Putamen (tissue), 1 donor: Measurements from ENCODE around the gene NOP53.
A peak's percentile ranks its signal among the peaks of the same experiment; 100 is the strongest.
"Not testable (repeated sequence)": the region's sequence is repeated elsewhere in the genome, so short reads cannot be mapped to it uniquely, and the experiment has no call there.

ENCODE experiments used
- DNase-seq: peaks from one replicate; pipeline ENCODE4 v3.0.0-alpha.2; 2016; ENCODE audit warnings: low spot score

NOP53 gene

DNA sequence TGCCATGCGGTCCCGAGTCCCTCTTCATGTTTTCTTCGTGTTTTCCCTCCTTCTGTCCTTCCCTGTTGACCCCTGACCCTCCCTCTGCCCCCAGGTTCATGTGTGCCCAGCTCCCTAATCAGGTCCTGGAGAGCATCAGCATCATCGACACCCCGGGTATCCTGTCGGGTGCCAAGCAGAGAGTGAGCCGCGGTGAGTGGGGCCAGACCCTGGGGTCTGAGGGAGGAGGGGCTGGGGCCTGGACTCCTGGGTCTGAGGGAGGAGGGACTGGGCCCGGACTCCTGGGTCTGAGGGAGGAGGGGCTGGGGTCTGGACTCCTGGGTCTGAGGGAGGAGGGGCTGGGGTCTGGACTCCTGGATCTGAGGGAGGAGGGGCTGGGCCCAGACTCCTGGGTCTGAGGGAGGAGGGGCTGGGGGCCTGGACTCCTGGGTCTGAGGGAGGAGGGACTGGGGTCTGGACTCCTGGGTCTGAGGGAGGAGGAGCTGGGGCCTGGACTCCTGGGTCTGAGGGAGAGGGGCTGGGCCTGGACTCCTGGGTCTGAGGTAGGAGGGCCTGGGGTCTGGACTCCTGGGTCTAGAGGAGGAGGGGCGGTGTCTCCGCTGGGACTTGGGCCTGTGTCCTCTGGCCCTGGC is 26.8 kb upstream of the NOP53 start:
- not testable (repeated sequence) for DNase-seq

DNA sequence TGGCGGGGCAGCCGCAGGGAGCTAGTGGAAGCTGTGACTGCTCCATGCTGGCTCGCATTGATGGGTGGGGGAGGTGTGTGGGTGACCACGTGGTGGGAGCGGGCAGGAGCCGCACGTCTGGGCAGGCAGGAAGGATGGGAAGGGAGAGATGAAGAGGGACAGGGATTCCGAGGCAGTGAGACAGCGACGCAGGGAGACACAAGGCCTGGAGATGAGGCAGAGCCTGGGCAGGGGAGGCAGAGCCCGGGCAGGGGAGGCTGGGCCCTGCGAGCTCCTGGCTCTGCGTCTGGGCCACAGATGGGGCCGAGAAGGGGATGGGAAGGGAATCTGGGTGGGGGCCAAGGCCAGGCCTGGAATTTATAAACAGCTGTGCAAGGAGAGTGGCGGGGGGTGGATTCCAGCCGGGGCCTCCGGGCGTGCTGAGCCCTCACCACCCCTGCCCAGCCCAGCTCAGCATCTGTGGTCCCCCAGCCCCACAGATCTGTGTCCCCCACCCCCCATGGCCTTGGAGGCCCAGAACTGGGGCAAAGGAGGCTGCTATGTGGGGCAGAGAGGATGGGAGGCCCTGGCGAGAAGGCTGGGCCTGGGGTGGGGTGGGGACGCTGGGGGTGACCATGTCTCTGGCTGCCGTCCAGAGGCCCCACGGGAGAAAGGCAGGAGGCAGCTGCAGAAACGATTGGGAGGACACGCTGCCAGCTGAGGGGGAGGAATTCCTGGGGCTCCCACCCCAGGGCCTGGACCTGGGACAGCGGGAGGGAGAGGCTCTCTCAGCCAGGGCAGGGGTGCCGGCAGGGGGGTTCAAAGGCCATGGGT is 26.1 kb upstream of the NOP53 start:
- peak; percentile 42 for DNase-seq

GRCh38 chr19:47720669-47721422 is 24.5 kb upstream of the NOP53 start:
- no peak for DNase-seq

GRCh38 chr19:47723581-47723940 is 21.8 kb upstream of the NOP53 start:
- DNase-seq: no peak

- no peak for DNase-seq
These were observed 19.5 kb upstream of the NOP53 start for GRCh38 chr19:47725759-47726401.

GRCh38 chr19:47726467-47726866 is 18.9 kb upstream of the NOP53 start:
- DNase-seq: no peak

DNA sequence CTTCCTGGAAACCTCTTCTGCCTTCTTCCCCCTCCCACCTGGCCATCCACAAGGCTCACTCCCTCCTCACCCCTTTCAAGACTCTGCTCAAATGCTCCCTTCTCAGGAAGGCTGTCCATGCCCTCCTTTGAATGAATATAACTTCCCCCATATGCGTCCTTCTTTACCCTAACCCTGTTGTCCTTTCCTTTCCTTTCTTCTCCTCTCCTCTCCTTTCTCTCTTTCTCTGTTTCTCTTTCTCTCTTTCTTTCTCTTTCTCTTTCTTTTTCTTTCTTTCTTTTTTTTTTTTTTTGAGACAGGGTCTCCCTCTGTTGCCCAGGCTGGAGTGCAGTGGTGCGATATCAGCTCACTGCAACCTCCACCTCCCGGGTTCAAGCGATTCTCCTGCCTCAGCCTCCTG is 17.1 kb upstream of the NOP53 start:
- DNase-seq: not testable (repeated sequence)

DNA sequence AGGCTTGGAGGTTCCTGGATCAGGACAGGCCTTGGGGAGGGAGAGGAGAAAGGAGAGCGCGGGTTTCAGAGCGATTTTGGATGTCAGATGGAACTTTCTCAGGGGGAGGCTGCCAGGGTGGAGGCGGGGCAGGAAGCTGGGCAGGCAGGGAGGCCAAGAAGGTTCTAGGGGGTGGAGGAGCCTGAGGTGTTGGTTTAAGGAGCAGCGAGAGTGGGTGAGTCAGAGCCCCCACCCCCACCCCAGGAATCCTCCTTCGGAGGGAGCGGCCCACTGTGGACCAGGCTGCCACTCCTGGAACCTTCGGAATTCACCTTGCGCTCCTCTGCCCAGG is 15.9 kb upstream of the NOP53 start:
- DNase-seq: no peak

DNA sequence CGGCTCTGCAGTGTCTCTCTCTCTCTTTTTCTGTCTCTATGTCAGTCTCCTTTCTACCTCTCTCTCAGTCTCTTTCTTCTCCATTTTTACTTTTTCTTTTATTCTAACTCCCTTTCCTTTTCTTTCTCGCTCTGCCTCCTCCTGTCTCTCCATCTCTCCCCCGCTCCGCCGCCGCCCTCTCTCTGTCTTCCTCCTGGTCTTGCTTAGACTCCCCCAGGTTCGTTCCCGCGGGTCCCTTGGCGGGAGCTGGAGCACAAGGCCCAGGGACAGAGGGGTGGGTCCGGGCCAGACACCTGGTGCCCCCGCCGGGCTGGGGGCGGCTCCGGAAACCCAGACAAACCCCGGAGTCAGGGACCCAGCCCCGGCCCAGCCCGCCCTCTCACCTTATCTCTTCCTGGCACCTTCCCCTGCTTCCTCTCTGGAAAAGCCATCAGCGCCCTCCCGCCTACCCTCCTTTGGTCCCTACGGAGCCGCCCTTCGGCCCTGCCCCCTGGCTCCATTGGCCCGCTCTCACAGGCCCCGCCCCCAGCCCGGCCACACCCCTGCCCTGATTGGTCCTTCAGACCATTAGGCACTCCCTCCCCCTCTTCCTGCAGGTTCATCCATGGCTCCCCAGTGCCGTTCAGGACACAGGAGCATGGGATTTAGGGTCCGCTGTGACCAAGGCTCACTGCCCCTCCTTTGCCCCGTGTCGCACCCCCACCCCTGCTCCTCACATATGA is 15.4 kb upstream of the NOP53 start:
- no peak for DNase-seq

DNA sequence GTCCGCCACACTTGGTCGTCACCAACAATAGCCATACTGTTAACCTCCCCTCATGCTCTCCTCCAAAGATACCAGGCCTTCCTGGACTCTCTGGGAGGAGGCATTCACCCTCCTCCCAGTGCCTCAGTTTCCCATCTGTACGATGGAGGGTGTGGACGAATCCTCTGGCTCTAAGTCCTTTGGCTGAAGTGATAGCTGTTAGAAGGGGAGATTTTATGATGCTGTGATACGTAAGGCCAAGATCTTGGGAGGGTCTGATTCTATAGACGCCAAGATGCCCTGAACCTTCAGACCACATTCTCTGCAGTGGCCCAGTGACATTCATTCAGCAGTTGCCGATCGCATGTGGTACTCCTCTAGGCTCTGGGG is 14.8 kb upstream of the NOP53 start:
- DNase-seq: no peak

DNA sequence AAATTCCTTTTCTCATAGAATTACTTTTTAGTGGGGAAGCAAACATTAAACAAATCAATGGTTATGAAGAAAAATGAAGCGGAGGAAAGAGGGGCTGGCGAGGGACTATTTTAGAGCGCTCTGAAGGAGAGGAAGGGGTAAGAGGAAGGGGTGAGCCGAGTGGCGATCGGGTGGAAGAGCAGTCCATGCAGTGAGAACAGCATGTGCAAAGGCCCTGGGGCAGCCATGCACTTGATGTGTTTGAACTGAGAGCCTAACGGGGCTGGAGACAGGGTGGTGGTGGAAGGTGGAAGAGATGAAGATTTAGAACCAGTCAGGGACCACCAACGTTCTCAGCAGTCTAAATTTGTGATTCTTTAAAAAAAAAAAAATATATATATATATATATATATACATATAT is 14.4 kb upstream of the NOP53 start:
- no peak for DNase-seq

DNA sequence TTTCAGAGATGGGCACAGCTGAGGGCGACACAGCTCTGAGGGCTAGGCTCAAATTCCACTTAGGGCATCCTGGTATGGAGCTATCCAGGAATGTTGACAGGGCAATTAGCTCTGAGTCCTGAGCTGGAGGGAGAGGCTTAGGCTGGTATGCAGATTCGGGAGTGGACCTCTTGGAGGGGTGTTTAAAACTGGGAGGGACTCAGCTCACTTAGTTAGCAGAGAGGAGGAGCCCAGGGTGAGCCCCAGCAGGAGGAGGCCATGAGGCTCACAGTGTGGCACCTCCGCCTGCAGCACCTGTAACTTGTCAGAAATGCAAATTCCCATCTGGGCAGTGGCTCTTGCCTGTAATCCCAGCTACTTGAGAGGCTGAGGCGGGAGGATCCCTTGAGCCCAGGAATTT is 10.2 kb upstream of the NOP53 start:
- DNase-seq: no peak

DNA sequence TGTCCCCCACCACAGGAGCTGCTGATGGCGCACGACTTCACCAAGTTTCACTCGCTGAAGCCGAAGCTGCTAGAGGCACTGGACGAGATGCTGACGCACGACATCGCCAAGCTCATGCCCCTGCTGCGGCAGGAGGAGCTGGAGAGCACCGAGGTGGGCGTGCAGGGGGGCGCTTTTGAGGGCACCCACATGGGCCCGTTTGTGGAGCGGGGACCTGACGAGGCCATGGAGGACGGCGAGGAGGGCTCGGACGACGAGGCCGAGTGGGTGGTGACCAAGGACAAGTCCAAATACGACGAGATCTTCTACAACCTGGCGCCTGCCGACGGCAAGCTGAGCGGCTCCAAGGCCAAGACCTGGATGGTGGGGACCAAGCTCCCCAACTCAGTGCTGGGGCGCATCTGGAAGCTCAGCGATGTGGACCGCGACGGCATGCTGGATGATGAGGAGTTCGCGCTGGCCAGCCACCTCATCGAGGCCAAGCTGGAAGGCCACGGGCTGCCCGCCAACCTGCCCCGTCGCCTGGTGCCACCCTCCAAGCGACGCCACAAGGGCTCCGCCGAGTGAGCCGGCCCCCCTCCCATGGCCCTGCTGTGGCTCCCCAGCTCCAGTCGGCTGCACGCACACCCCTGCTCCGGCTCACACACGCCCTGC is 4.4 kb upstream of the NOP53 start:
- DNase-seq: no peak

DNA sequence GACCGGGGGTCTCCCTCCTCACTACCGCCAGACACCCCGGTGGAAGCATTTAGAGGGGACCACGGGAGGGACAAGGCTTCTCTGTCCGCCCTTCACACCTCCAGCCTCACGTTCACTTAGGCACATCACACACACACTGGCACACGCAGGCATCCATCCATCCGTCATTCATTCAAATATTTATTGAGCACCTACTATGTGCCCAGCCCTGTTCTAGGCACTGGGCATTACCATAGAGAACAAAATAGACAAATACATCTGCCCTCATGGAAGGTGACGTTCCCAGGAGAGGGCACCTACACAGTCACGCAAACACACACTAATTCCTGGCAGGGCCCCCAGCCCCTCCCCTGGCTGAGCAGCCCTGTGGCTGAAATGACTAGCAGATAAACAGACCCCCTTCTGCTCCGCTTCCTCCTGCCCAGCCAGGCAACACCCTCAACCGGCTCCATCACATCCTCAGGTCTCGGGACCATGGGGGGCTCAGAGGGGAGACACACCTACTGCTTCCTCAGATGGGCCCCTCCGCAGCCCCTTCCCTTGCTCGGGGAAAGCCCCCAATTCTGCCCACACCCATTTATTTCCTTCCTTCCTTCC is 3.7 kb upstream of the NOP53 start:
- no peak for DNase-seq

DNA sequence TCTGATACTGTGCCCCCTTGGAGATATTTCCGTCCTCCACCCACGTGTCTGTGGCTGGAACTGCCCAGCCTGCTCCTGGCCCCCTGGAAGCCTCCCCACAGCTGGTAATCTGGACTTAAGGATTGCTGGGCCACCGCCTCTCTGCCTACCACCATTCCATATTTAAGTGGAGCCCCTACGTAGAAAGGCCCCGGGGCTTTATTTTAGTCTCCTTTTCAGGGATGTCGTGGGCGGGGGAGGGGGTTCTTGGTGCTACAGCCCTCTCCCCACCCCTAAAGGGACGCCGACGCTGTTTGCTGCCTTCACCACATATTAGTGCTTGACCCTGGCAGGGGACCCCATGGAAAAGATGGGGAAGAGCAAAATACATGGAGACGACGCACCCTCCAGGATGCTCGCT is 2.7 kb upstream of the NOP53 start:
- no peak for DNase-seq

- not testable (repeated sequence) for DNase-seq
These were observed 783 bp downstream of the NOP53 start for GRCh38 chr19:47746129-47746528.

GRCh38 chr19:47749326-47749725 is 4.0 kb downstream of the NOP53 start:
- DNase-seq: no peak

DNA sequence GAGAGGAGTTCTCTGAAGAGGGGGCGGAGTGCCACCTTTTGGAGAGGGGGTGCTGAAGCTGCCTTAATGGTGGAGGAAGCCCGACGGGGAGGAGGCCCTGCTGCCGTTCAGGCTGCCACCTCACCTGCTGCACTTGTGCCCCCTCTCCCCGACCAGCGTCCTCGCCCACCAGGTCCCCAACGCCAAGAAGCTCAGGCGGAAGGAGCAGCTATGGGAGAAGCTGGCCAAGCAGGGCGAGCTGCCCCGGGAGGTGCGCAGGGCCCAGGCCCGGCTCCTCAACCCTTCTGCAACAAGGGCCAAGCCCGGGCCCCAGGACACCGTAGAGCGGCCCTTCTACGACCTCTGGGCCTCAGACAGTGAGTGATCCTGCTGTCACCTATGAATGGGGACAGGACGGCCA is 5.4 kb downstream of the NOP53 start:
- DNase-seq: no peak

DNA sequence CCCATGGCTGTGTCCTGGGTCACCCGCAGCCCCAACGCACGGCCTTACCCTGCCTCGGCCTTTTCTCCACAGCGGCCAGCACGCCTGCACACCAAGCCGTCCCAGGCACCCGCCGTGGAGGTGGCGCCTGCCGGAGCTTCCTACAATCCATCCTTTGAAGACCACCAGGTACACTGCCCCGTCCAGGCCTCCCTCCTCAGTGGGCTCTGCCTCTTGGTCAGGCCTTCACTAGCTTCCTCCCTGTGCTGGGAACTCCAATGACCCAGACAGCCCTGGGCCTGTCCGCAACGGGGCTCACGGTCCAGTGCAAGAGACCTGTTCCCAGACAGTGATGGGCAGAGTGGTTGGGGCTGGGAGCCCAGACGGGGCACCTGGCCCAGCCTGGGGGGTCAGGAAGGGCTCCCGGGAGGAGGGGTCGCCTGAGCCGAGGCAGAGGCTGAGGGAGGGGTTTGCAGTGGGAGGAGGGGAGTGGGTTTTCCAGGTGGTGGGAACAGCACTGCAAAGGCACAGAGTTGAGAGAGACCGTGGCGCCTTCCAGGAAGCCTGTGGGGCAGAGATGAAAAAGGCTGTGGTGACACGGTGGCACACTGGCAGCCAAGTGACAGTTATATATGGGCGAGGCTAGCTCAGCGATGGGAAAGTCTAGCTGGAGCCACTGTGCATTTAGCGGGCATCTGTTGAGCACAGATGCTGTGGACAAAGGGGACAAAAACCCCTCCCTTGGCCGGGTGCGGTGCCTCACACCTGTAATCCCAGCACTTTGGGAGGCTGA is 7.3 kb downstream of the NOP53 start:
- no peak for DNase-seq
